ENCODE data around the gene MAPRE3. TPM values are rescaled to one million over a fixed set of nuclear protein-coding genes. Genes with fewer than 3 reads are reported as not detected.

MAPRE3 gene
- total RNA-seq, 2 donors from 2014 or later, result 12.0 to 28.9 TPM

- H3K4me1 ChIP-seq (replicated peaks), result no peaks in the 10 kb centered on the region
- no peak for DNase-seq (ENCODE audit: low spot score)
- H3K4me3 ChIP-seq, result no peak overlapping the region
- no peak overlapping the region for H3K27ac ChIP-seq
- H3K9me3 ChIP-seq, result no peaks in the 10 kb centered on the region
- WGBS, result 70% methylated on average over 12 of the region's 12 CpGs
- intact Hi-C loops (cut with DNase I), result no loop called here
- H3K27me3 ChIP-seq (replicated peaks; ENCODE audit: insufficient read depth), result no peaks in the 10 kb centered on the region
- TF ChIP-seq POLR2AphosphoS5 (IDR thresholded peaks at IDR 0.05) (no peak), POLR2A (IDR thresholded peaks at IDR 0.05) (no peak), CTCF (IDR thresholded peaks at IDR 0.05) (no peak)
- peaks cover 0 to 8% of the 10 kb centered on the region in 2 donors for H3K36me3 ChIP-seq
Measured at GRCh38 chr2:27024812-27025211, 54.4 kb downstream of the MAPRE3 start.

- H3K9me3 ChIP-seq, result no peaks in the 10 kb centered on the region
- no peaks in the 10 kb centered on the region for H3K4me1 ChIP-seq (replicated peaks)
- H3K4me3 ChIP-seq, result no peak overlapping the region
- 90% methylated on average over 13 of the region's 13 CpGs for WGBS
- intact Hi-C loops (cut with DNase I), result no loop called here
- H3K27ac ChIP-seq, result no peak overlapping the region
- no peak for TF ChIP-seq CTCF (IDR thresholded peaks at IDR 0.05)
- no peak for TF ChIP-seq POLR2A (IDR thresholded peaks at IDR 0.05)
- TF ChIP-seq POLR2AphosphoS5 (IDR thresholded peaks at IDR 0.05), result no peak
- peaks cover 0 to 8% of the 10 kb centered on the region in 2 donors for H3K36me3 ChIP-seq
- DNase-seq (ENCODE audit: low spot score), result no peak
- no peaks in the 10 kb centered on the region for H3K27me3 ChIP-seq (replicated peaks; ENCODE audit: insufficient read depth)
Measured at GRCh38 chr2:27025281-27025800, 54.9 kb downstream of the MAPRE3 start.

- H3K27me3 ChIP-seq (replicated peaks; ENCODE audit: insufficient read depth), result no peaks in the 10 kb centered on the region
- H3K4me3 ChIP-seq, result no peak overlapping the region
- peaks cover 0 to 8% of the 10 kb centered on the region in 2 donors for H3K36me3 ChIP-seq
- intact Hi-C loops (cut with DNase I), result no loop called here
- no peak for TF ChIP-seq POLR2AphosphoS5 (IDR thresholded peaks at IDR 0.05)
- no peak for DNase-seq (ENCODE audit: low spot score)
- no peaks in the 10 kb centered on the region for H3K9me3 ChIP-seq
- H3K4me1 ChIP-seq (replicated peaks), result no peaks in the 10 kb centered on the region
- WGBS, result 85% methylated on average over 24 of the region's 24 CpGs
- no peak overlapping the region for H3K27ac ChIP-seq
Measured at GRCh38 chr2:27025861-27026851, 55.7 kb downstream of the MAPRE3 start.

GRCh38 chr2:27027211-27027651 is 56.8 kb downstream of the MAPRE3 start:
- Histone ChIP-seq H3K27ac (no peak overlapping the region), H3K27me3 (replicated peaks; ENCODE audit: insufficient read depth) (no peaks in the 10 kb centered on the region), H3K4me1 (replicated peaks) (no peaks in the 10 kb centered on the region), H3K36me3 (peaks cover 0 to 8% of the 10 kb centered on the region in 2 donors), H3K4me3 (no peak overlapping the region), H3K9me3 (no peaks in the 10 kb centered on the region)
- intact Hi-C loops (cut with DNase I), result no loop called here
- DNase-seq (ENCODE audit: low spot score), result no peak
- 89% methylated on average over 10 of the region's 10 CpGs for WGBS
- TF ChIP-seq CTCF (IDR thresholded peaks at IDR 0.05) (no peak), POLR2A (IDR thresholded peaks at IDR 0.05) (no peak), POLR2AphosphoS5 (IDR thresholded peaks at IDR 0.05) (no peak)

- no peak overlapping the region for H3K27ac ChIP-seq
- no peak for DNase-seq (ENCODE audit: low spot score)
- no peaks in the 10 kb centered on the region for H3K4me1 ChIP-seq (replicated peaks)
- H3K4me3 ChIP-seq, result no peak overlapping the region
- no peaks in the 10 kb centered on the region for H3K9me3 ChIP-seq
- no peaks in the 10 kb centered on the region for H3K36me3 ChIP-seq
- no peak for TF ChIP-seq POLR2AphosphoS5 (IDR thresholded peaks at IDR 0.05)
- TF ChIP-seq CTCF (IDR thresholded peaks at IDR 0.05), result no peak
- no peak for TF ChIP-seq POLR2A (IDR thresholded peaks at IDR 0.05)
- WGBS, result 95% methylated on average over 2 of the region's 2 CpGs
- no peaks in the 10 kb centered on the region for H3K27me3 ChIP-seq (replicated peaks; ENCODE audit: insufficient read depth)
- intact Hi-C loops (cut with DNase I), result no loop called here
Measured at GRCh38 chr2:27029051-27029450, 58.6 kb downstream of the MAPRE3 start.
